ENCODE results near the gene B4GALT5.
"Not testable (repeated sequence)": the region's sequence is repeated elsewhere in the genome, so short reads cannot be mapped to it uniquely, and the experiment has no call there.

DNA sequence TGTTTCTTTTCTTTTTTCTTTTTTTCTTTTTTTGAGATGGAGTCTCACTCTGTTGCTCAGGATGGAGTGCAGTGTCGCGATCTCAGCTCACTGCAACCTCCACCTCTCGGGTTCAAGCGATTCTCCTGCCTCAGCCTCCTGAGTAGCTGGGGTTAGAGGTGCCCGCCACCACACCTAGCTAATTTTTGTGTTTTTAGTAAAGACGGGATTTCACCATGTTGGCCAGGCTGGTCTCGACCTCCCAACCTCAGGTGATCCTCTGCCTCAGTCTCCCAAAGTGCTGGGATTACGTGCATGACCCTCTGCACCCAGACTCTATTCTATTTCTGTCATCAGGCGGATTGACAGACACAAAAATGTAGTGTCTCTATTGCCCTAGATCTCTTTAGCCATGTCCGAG lies 88.7 kb downstream of the B4GALT5 start:
- TF ChIP-seq, protein P1, sequence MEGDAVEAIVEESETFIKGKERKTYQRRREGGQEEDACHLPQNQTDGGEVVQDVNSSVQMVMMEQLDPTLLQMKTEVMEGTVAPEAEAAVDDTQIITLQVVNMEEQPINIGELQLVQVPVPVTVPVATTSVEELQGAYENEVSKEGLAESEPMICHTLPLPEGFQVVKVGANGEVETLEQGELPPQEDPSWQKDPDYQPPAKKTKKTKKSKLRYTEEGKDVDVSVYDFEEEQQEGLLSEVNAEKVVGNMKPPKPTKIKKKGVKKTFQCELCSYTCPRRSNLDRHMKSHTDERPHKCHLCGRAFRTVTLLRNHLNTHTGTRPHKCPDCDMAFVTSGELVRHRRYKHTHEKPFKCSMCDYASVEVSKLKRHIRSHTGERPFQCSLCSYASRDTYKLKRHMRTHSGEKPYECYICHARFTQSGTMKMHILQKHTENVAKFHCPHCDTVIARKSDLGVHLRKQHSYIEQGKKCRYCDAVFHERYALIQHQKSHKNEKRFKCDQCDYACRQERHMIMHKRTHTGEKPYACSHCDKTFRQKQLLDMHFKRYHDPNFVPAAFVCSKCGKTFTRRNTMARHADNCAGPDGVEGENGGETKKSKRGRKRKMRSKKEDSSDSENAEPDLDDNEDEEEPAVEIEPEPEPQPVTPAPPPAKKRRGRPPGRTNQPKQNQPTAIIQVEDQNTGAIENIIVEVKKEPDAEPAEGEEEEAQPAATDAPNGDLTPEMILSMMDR (conservative IDR thresholded peaks at IDR 0.05 in 1 of 2, IDR thresholded peaks at IDR 0.05 in 1 of 2; ENCODE audit: extremely low read depth in 1 of 2, insufficient read depth in 1 of 2, low read depth in 1 of 2, low read length in 2 of 2), result not testable (repeated sequence)
- TF ChIP-seq EZH2 (IDR thresholded peaks at IDR 0.05; ENCODE audit: borderline replicate concordance, low read length), result not testable (repeated sequence)
